GM12878 (cell line): ENCODE data around the gene APOC4. TPM values are rescaled to one million over a fixed set of nuclear protein-coding genes. Genes with fewer than 3 reads are reported as not detected.
A peak's percentile ranks its signal among the peaks of the same experiment; 100 is the strongest.

Source experiments
- ATAC-seq: fragments of 200-7000 bp; cut with Tn5 transposase; 3 replicates; pipeline ENCODE4 v1.9.1; 2020; ENCODE audit warnings: mild to moderate bottlenecking, moderate library complexity
- BruUV-seq: library from RNA; stranded (reverse); fragments of 400-500 nt; replicated peaks from 2 replicates; lab custom pipeline; 2021; lab: Mats Ljungman, UMichigan
- CTCF ChIA-PET: fragments of 300-600 bp; sonication (Branson Sonifier 250); formaldehyde crosslinking; extraction: SDS; loops from one replicate; lab custom pipeline; 2021; ENCODE audit warnings: inconsistent platforms; lab: Yijun Ruan, JAX
- POLR2A ChIA-PET: fragments of 350-600 bp; formaldehyde crosslinking; extraction: SDS; loops from one replicate; lab custom pipeline; 2021; ENCODE audit warnings: inconsistent platforms; lab: Charles Lee
- RAD21 ChIA-PET: fragments of 300-600 bp; sonication (Branson Sonifier 250); formaldehyde crosslinking; loops from one replicate; lab custom pipeline; 2023; ENCODE audit warnings: antibody characterized with exemption; ENCODE audit not compliant: unreplicated experiment; lab: Charles Lee
- SMC1A ChIA-PET: fragments of 300-600 bp; sonication (Branson Sonifier 250); formaldehyde crosslinking; loops from one replicate; lab custom pipeline; 2023; ENCODE audit not compliant: unreplicated experiment, uncharacterized antibody; lab: Charles Lee
- DNase-seq: peaks from one replicate; pipeline ENCODE4 v3.0.0-alpha.2; 2011; ENCODE audit warnings: low read depth, low spot score
- FAIRE-seq: peaks from 3 replicates; lab custom pipeline; 2011; peaks lifted over from hg19 to GRCh38; lab: Jason Lieb, UNC
- H2AFZ ChIP-seq: 2 replicates; pipeline ENCODE4 v1.6.0; 2011; ENCODE audit warnings: low read depth, low read length, control low read depth; ENCODE audit not compliant: control insufficient read depth
- H3K27ac ChIP-seq: 2 replicates; pipeline ENCODE4 v1.5.1; 2011; ENCODE audit warnings: control low read depth; ENCODE audit not compliant: control insufficient read depth, insufficient read depth
- H3K27me3 ChIP-seq, 2 experiments: replicated peaks in 1 of 2; 2 replicates each; pipeline versions ENCODE4 v1.6.0 to v1.6.1; 2011; ENCODE audit warnings: low read length in 1 of 2; ENCODE audit not compliant: control insufficient read depth in 2 of 2, insufficient read depth in 2 of 2
- H3K36me3 ChIP-seq, 2 experiments: 2 replicates each; pipeline ENCODE4 v1.5.1; 2011; ENCODE audit warnings: low read length in 1 of 2; ENCODE audit not compliant: control insufficient read depth in 2 of 2, insufficient read depth in 2 of 2
- H3K4me1 ChIP-seq: 2 replicates; pipeline ENCODE4 v1.6.1; 2011; ENCODE audit warnings: mild to moderate bottlenecking, low read length, moderate library complexity, mixed read lengths; ENCODE audit not compliant: control insufficient read depth, insufficient read depth
- H3K4me2 ChIP-seq: 2 replicates; pipeline ENCODE4 v1.6.0; 2011; ENCODE audit warnings: control low read depth; ENCODE audit not compliant: control insufficient read depth, insufficient read depth
- H3K4me3 ChIP-seq: fragments of 200-600 bp; sonication (generic); 2 replicates; pipeline ENCODE4 v1.5.1; 2016
- H3K79me2 ChIP-seq: 2 replicates; pipeline ENCODE4 v1.6.0; 2011; ENCODE audit warnings: low read length; ENCODE audit not compliant: control insufficient read depth, insufficient read depth
- H3K9ac ChIP-seq: 2 replicates; pipeline ENCODE4 v1.8.0; 2011; ENCODE audit warnings: low read length, control low read depth, mixed read lengths; ENCODE audit not compliant: control insufficient read depth, insufficient read depth
- H3K9me3 ChIP-seq: replicated peaks from 3 replicates; pipeline ENCODE4 v1.5.1; 2011; ENCODE audit warnings: mild to moderate bottlenecking, low read length; ENCODE audit not compliant: control insufficient read depth, insufficient read depth
- H4K20me1 ChIP-seq: 2 replicates; pipeline ENCODE4 v1.6.0; 2011; ENCODE audit not compliant: control insufficient read depth, insufficient read depth
- ATF7 ChIP-seq: fragments of 450-650 bp; IDR thresholded peaks from 2 replicates; pipeline ENCODE4 v1.6.1; 2016; ENCODE audit warnings: low read depth, mild to moderate bottlenecking
- BCLAF1 ChIP-seq: fragments of 450-650 bp; IDR thresholded peaks from 2 replicates; pipeline ENCODE4 v1.6.1; 2017; ENCODE audit warnings: antibody characterized with exemption, mild to moderate bottlenecking, moderate library complexity
- CTCF ChIP-seq, 3 experiments: IDR thresholded peaks in 2 of 3; conservative IDR thresholded peaks in 1 of 3; 2 replicates each; pipeline ENCODE4 v1.5.1; 2011; ENCODE audit warnings: low read depth in 3 of 3, low read length in 3 of 3, mild to moderate bottlenecking in 3 of 3, control low read depth in 2 of 3, moderate library complexity in 2 of 3, inconsistent platforms in 1 of 3, mixed read lengths in 1 of 3; ENCODE audit not compliant: control insufficient read depth in 2 of 3, insufficient read depth in 1 of 3; ENCODE audit errors: extremely low read depth in 1 of 3
- HDAC6 ChIP-seq: fragments of 200-600 bp; sonication (generic); IDR thresholded peaks from one replicate; pipeline ENCODE4 v1.8.0; 2017; ENCODE audit warnings: antibody characterized with exemption; ENCODE audit not compliant: unreplicated experiment
- KAT2A ChIP-seq: conservative IDR thresholded peaks from 2 replicates; pipeline ENCODE4 v1.6.1; 2011; ENCODE audit warnings: low read depth, low read length; ENCODE audit not compliant: control insufficient read depth
- PBX3 ChIP-seq: IDR thresholded peaks from 2 replicates; pipeline ENCODE4 v1.6.1; 2011; ENCODE audit warnings: mild to moderate bottlenecking, low read depth, low read length, moderate library complexity; ENCODE audit not compliant: insufficient replicate concordance
- POU2F2 ChIP-seq: IDR thresholded peaks from 3 replicates; pipeline ENCODE4 v1.6.1; 2011; ENCODE audit warnings: low read depth, mild to moderate bottlenecking, low read length, borderline replicate concordance
- SMAD1 ChIP-seq: fragments of 450-650 bp; IDR thresholded peaks from 2 replicates; pipeline ENCODE4 v1.6.1; 2018; ENCODE audit warnings: mild to moderate bottlenecking, low read depth; ENCODE audit not compliant: partially characterized antibody
- SPI1 ChIP-seq: IDR thresholded peaks from 2 replicates; pipeline ENCODE4 v1.6.1; 2011; ENCODE audit warnings: low read depth, mild to moderate bottlenecking, low read length, moderate library complexity, borderline replicate concordance; ENCODE audit not compliant: insufficient read depth
- SREBF1 ChIP-seq: IDR thresholded peaks from 2 replicates; pipeline ENCODE4 v1.6.1; 2012; ENCODE audit warnings: mild to moderate bottlenecking, low read length
- WGBS: methylation state at CpG from one replicate; pipeline ENCODE4 v1.1.6; 2016; ENCODE audit warnings: low lambda C conversion rate; ENCODE audit not compliant: insufficient replicate concordance, insufficient coverage; ENCODE audit errors: missing lambda C conversion rate; 5-methylcytosine and 5-hydroxymethylcytosine counted together
- in situ Hi-C: fragments of 300-500 bp; cut with MboI; formaldehyde crosslinking; loops from 9 replicates; pipeline ENCODE4 v1.14.3; 2018; ENCODE audit warnings: mixed read lengths
- intact Hi-C: fragments of 100-400 bp; cut with micrococcal nuclease; formaldehyde crosslinking; loops from one replicate; pipeline ENCODE4 v1.14.2; 2022; ENCODE audit not compliant: unreplicated experiment
- polyA plus RNA-seq, 11 experiments: library from polyadenylated mRNA; depleted of rRNA in 4 of 11; unstranded in 6 of 11; stranded (reverse) in 5 of 11; fragments of >200 nt; fragmentation: Nextera tagmentation in 4 of 11; fragmentation: Illumina TruSeq in 1 of 11; extraction: Ambion mirVana in 4 of 11; extraction: Trizol in 1 of 11; gene quantifications; 1 replicate in 1 of 11; 2 replicates in 10 of 11; pipeline versions ENCODE4 v1.2.1 to v1.2.3, GENCODE V29; 2011 to 2016; ENCODE audit warnings: inconsistent platforms in 2 of 11, missing spikeins in 2 of 11, low read depth in 1 of 11
- total RNA-seq, 4 experiments: library from RNA; depleted of rRNA in 3 of 4; stranded (reverse); fragments of >200 nt in 3 of 4; fragmentation: Illumina TruSeq in 1 of 4; extraction: Trizol in 1 of 4; gene quantifications; 2 replicates each; pipeline versions ENCODE4 v1.2.1 to v1.2.3, GENCODE V29; 2013 to 2021

Gene APOC4
- total and polyA plus RNA-seq, 10 of the 15 experiments (the other 5 are each of a cell fraction or from before 2014, with no cell fraction given) = not detected

GRCh38 chr19:44892932-44893331 is 49.1 kb upstream of the APOC4 start:
- in situ Hi-C loops = no loop called here

More at GRCh38 chr19:44892932-44893331, 49.1 kb upstream of the APOC4 start:
- Histone ChIP-seq H3K36me3 (peaks cover 2 to 22% of the 10 kb centered on the region in 2 experiments; a peak in 3 of 4 replicates), H4K20me1 (no peaks in the 10 kb centered on the region), H3K27ac (no peak overlapping the region), H2AFZ (no peak overlapping the region), H3K9ac (no peak overlapping the region), H3K79me2 (peaks cover 32% of the 10 kb centered on the region), H3K4me3 (0 out of 2 replicates have a peak overlapping the region, but pooled peaks have one; percentile 83), H3K9me3 (peaks cover 1% of the 10 kb centered on the region; the same call in 1 of the 3 replicates), H3K4me1 (peaks cover 19% of the 10 kb centered on the region), H3K27me3 (no peaks in the 10 kb centered on the region), H3K4me2 (peak overlapping the region; percentile 96)
- ATAC-seq (no peak), DNase-seq (no peak), FAIRE-seq (no peak)
- WGBS = 99% methylated on average over 7 of the region's 7 CpGs
- ChIA-PET SMC1A (no interaction called here), POLR2A (no interaction called here), RAD21 (no interaction called here), CTCF (interaction anchor here (0.6 to 1.0 kb wide), 2 partner anchors 13 to 663 kb away, joined by 3 read pairs; partner anchors contain the start of gene APOE)
- no TSS peak for BruUV-seq
- intact Hi-C loops = loop anchor here (5.0 kb wide), 1 partner anchor 46 kb away; the partner anchor contains the start of gene NECTIN2
- TF ChIP-seq SPI1 (no peak), PBX3 (no peak), CTCF (IDR thresholded peaks at IDR 0.05 in 2 of 3, conservative IDR thresholded peaks at IDR 0.05 in 1 of 3; ENCODE audit: control insufficient read depth in 2 of 3, extremely low read depth in 1 of 3, insufficient read depth in 1 of 3, low read depth in 3 of 3, low read length in 3 of 3) (no peak), KAT2A (no peak), ATF7 (no peak), SMAD1 (no peak), BCLAF1 (no peak), SREBF1 (no peak), HDAC6 (no peak), POU2F2 (no peak)
